Measurements from ENCODE around the gene NRXN2. TPM values are rescaled to one million over a fixed set of nuclear protein-coding genes. Genes with fewer than 3 reads are reported as not detected.
A peak's percentile ranks its signal among the peaks of the same experiment; 100 is the strongest.
"Not testable (repeated sequence)": the region's sequence is repeated elsewhere in the genome, so short reads cannot be mapped to it uniquely, and the experiment has no call there.

NRXN2 gene
- total and polyA plus RNA-seq, 11 donors = 0.42 to 5.5 (median 0.92) TPM; not detected in 1

DNA sequence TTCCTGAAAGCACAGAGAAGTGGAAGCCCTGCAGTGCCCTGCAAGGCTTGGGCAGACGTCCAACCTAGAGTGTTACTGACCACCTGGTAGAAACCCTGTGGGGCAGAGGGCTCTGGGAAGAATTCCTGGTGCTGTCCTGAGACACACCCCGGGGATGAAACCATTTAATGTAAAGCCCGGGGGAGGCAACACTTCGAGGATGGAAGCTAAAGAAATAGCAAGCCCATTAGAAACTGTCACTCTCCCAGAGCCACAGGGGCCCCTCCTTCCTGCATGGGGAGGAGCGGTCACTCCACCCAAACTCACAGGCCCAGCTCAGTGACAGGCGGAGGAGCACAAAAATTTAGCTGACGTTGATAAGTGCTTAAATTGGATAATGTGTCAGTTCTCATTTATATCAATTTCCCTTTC is 57.6 kb downstream of the NRXN2 start:
- DNase-seq = peak in 2 of 5 donors; percentile 35 to 53
- TF ChIP-seq CTCF (IDR thresholded peaks at IDR 0.05) (no peak), POLR2A (IDR thresholded peaks at IDR 0.05) (no peak)
- Histone ChIP-seq H3K27ac (peak overlapping the region in 1 of 12 donors; percentile 76), H3K27me3 (peaks cover 0 to 18% (median 0%) of the 10 kb centered on the region in 9 donors), H3K9me3 (no peaks in the 10 kb centered on the region), H3K36me3 (no peaks in the 10 kb centered on the region), H3K4me1 (peaks cover 0 to 25% (median 3%) of the 10 kb centered on the region in 12 donors), H3K4me3 (no peak overlapping the region)
- peak in 3 of 4 donors; percentile 43 to 59 (median 50) for ATAC-seq
- 41 to 54% (median 44%) methylated on average over 7 of the region's 7 CpGs for WGBS, 4 donors
- intact Hi-C loops (cut with DNase I) = loop anchor here in 1 of 10 donors (10.0 kb wide), 1 partner anchor 59 kb away; the partner anchor contains the start of gene NRXN2

GRCh38 chr11:64664236-64664870 is 58.6 kb downstream of the NRXN2 start:
- Histone ChIP-seq H3K27ac (peak overlapping the region in 1 of 12 donors; percentile 20), H3K4me1 (peaks cover 0 to 21% (median 3%) of the 10 kb centered on the region in 12 donors), H3K27me3 (peaks cover 0 to 11% (median 0%) of the 10 kb centered on the region in 9 donors)
- not testable (repeated sequence) for ATAC-seq, H3K9me3 ChIP-seq, DNase-seq, H3K36me3 ChIP-seq, H3K4me3 ChIP-seq
- WGBS, 4 donors = 83 to 88% (median 86%) methylated on average over 15 of the region's 15 CpGs
- intact Hi-C loops (cut with DNase I) = loop anchor here in 1 of 10 donors (10.0 kb wide), 1 partner anchor 60 kb away; the partner anchor contains the start of gene NRXN2

GRCh38 chr11:64663656-64664055 is 59.3 kb downstream of the NRXN2 start:
- peaks cover 0 to 10% (median 0%) of the 10 kb centered on the region in 9 donors for H3K27me3 ChIP-seq
- H3K4me1 ChIP-seq = peaks cover 0 to 19% (median 3%) of the 10 kb centered on the region in 12 donors
- ATAC-seq (no peak), DNase-seq (no peak)
- intact Hi-C loops (cut with DNase I) = loop anchor here in 1 of 10 donors (10.0 kb wide), 1 partner anchor 61 kb away; the partner anchor contains the start of gene NRXN2
- 90 to 95% (median 93%) methylated on average over 4 of the region's 4 CpGs for WGBS, 4 donors
- no peak overlapping the region for H3K4me3 ChIP-seq
- H3K27ac ChIP-seq = peak overlapping the region in 1 of 12 donors; percentile 20
- TF ChIP-seq CTCF (IDR thresholded peaks at IDR 0.05) (no peak), POLR2A (IDR thresholded peaks at IDR 0.05) (no peak)
- no peaks in the 10 kb centered on the region for H3K36me3 ChIP-seq
- no peaks in the 10 kb centered on the region for H3K9me3 ChIP-seq

- WGBS, 4 donors = 74 to 80% (median 79%) methylated on average over 7 of the region's 7 CpGs
- TF ChIP-seq CTCF (IDR thresholded peaks at IDR 0.05) (no peak), POLR2A (IDR thresholded peaks at IDR 0.05) (no peak)
These were observed 61.4 kb downstream of the NRXN2 start for GRCh38 chr11:64661614-64662013.

More at GRCh38 chr11:64661614-64662013, 61.4 kb downstream of the NRXN2 start:
- ATAC-seq = no peak
- no peaks in the 10 kb centered on the region for H3K9me3 ChIP-seq
- H3K27me3 ChIP-seq = peaks cover 0 to 2% (median 0%) of the 10 kb centered on the region in 9 donors
- H3K27ac ChIP-seq = peak overlapping the region in 5 of 12 donors; percentile 11 to 38 (median 26)
- H3K4me1 ChIP-seq = peaks cover 0 to 23% (median 3%) of the 10 kb centered on the region in 12 donors
- intact Hi-C loops (cut with DNase I) = loop anchor here in 1 of 10 donors (10.0 kb wide), 1 partner anchor 63 kb away; the partner anchor contains the start of gene NRXN2
- no peaks in the 10 kb centered on the region for H3K36me3 ChIP-seq
- DNase-seq = no peak
- no peak overlapping the region for H3K4me3 ChIP-seq

Data from heart left ventricle (tissue), 16 donors.